OCI-LY3 (cell line): ENCODE data around the gene IKZF2.

ENCODE experiments used
- EZH2phosphoT487 ChIP-seq: fragments of 200-600 bp; shearing (Covaris generic); IDR thresholded peaks from 2 replicates; pipeline ENCODE4 v1.6.1; 2018; ENCODE audit warnings: antibody characterized with exemption, mixed run types, low read depth
- TF ChIP-seq, protein P1 (sequence below): fragments of 200-600, 300-600 bp; sonication (generic); IDR thresholded peaks from 2 replicates; pipeline ENCODE4 v1.5.1; 2014; ENCODE audit warnings: antibody characterized with exemption, low read length, low read depth

- TF ChIP-seq, protein P1, sequence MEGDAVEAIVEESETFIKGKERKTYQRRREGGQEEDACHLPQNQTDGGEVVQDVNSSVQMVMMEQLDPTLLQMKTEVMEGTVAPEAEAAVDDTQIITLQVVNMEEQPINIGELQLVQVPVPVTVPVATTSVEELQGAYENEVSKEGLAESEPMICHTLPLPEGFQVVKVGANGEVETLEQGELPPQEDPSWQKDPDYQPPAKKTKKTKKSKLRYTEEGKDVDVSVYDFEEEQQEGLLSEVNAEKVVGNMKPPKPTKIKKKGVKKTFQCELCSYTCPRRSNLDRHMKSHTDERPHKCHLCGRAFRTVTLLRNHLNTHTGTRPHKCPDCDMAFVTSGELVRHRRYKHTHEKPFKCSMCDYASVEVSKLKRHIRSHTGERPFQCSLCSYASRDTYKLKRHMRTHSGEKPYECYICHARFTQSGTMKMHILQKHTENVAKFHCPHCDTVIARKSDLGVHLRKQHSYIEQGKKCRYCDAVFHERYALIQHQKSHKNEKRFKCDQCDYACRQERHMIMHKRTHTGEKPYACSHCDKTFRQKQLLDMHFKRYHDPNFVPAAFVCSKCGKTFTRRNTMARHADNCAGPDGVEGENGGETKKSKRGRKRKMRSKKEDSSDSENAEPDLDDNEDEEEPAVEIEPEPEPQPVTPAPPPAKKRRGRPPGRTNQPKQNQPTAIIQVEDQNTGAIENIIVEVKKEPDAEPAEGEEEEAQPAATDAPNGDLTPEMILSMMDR: no peak
- no peak for TF ChIP-seq EZH2phosphoT487
Observed at GRCh38 chr2:213017404-213017803, 134.0 kb downstream of the IKZF2 start.
